Measurements from ENCODE around the gene BANF1.
"Not testable (repeated sequence)": the region's sequence is repeated elsewhere in the genome, so short reads cannot be mapped to it uniquely, and the experiment has no call there.

BANF1 gene

DNA sequence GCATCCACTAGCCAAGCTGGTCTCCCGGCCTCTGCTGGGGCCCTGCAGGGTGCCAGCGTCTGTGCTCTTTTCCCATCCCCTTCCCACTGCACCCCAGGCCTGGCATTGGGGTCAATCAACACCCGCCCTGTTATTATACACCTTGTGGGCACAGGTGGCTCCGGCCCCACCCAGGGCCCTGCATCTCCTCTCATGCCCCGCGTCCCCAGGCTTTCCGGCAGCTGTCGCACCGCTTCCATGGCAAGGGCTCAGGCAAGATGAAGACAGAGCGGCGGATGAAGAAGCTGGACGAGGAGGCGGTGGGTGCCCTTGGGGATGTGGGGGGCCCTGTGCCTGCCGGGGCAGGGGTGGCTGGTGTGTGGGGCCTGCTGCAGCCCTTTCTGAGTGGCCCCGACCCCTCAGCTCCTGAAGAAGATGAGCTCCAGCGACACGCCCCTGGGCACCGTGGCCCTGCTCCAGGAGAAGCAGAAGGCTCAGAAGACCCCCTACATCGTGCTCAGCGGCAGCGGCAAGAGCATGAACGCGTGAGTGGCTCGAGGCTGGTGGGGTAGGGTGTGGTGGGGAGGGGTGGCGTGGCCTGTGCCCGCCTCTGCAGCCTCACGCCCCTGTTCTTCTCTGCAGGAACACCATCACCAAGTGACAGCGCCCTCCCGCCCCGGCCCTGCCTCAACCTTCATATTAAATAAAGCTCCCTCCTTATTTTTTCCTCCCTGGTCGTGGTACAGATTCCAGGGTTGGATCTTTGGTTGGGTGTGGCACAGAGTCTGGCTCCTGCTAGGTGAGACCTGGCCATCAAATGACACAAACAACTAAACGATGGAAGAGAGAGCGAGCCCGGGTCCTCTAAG lies 23.7 kb upstream of the BANF1 start:
- no peak for DNase-seq (ENCODE audit: low spot score)

DNA sequence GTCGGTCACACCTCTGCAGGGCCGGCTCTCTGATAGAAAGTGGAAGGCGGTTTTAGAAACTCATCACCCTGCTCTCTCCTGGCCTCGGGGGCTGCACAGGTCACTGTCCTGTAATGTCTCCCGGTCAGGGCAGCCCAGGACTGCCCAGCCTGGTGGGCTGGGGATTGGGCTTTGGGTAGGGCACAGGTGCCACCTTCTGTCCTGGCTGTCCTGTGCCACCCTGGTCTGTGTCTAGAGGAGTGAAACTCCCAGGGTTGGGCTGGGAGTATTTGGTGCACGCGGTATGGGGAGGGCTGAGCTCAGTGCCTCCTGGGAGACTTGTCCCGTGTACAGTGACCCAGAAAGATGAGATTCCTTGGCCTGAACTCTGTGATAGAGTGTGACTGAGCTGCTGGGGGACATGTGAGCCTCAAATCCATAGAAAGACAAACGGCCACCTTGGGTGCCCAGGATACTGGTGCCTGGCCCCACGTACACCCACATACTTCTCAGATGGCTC lies 23.0 kb upstream of the BANF1 start:
- DNase-seq (ENCODE audit: low spot score), result no peak

DNA sequence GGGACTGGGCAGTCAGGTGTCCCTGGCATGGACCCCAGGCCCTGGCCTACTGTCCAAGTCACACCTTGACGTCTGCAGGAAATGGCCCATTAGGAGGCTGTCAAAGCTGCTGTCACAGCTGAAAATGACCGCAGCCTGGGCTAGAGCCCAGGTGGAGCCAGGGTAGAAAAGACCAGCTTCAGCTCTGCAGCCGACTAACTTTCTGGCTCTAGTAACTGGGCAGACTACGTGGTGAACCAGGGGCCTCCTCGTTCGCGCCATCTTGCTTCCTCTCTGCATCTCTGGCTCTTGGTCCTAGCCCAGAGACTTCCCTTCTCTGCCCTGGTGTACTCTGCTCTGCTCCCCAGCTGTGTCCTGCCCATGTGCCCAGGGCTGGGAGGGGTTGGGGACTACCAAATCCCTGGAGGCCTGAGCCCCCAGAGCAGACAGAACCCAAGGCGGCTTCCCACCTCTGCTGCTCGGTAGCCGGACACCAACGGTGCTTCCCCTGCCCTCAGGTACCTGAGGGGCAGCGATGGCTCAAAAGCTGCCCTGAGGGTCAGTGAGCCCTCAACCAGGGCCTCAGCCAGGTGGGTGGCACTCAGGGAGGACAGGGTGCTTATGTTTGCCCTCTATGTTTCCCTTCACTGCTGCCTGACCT lies 21.1 kb upstream of the BANF1 start:
- no peak for DNase-seq (ENCODE audit: low spot score)

DNA sequence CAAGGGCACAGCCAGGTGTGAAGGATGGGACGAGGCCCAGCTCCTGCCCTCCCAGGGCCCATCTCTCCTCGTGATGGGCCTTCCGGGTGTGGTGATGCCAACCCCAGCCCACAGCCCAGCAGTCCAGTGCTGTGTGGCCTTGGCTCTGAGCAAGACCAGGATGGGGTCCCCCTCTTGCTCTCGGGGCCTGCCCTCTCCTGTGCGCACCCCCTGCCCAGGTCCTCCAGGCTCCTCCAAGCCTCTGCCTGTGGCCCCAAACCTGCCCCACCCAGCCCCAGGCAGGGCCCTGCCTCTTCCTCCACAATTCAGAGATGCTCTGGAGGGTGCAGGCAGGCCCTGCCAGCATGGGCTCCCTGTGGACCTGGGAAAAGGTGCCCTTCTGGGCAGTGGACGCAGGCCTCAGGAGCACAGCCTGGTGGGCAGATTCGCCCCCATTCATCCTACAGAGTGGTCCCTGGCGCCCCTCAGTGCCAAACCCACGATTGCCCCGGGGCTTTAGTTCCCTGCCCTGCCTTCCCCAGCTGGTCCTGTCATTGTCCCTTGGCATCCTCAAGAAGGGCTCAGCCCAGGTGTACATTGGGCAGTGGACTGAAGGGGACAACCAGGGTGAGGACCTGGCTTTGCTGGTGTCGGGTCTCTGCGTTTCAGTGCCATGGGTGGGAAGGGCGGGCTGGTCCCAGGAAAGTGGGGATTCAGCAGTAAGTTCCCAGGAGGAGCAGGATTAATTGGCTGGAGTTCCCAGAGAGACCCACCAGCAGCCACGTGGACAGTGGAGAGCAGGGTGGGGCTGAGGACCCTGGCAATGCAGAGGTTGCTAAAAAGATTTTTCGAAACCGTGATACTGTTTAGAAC lies 20.1 kb upstream of the BANF1 start:
- DNase-seq (ENCODE audit: low spot score), result no peak

DNA sequence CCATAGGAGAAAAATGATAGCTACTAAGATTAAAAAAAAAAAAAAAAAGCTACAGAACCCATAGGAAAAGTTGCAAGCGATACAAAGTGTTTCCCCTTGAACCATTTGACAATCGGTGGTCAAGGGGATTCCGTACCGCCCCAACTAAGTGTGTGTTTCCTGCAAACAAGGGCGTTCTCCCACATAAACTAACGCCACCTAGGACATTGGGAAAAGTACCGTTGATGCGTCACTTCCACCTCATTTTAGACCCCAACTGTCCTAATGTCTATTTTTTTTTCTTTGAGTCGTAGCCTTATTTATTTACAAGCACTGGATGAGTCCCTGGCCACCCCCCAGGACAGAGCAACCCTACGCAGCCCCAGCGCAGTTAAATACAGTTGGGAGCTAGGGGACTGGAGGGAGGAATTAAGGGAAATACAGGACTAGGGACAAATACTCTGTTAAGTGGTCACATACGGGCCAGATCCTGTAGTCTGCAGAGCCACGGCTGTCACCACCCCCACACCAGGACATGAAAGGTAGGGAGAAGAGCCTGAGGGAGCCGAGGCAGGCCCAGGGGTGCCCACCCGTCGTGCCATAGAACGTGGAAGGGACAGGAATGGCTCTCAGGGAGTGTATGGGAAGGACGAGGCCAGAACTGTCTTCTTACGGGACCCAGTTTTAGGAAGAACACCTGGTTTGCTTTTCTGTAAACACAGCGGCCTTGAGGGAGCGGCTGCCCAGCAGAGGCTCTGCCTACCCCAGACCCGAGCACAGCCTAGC lies 19.3 kb upstream of the BANF1 start:
- DNase-seq (ENCODE audit: low spot score), result no peak

DNA sequence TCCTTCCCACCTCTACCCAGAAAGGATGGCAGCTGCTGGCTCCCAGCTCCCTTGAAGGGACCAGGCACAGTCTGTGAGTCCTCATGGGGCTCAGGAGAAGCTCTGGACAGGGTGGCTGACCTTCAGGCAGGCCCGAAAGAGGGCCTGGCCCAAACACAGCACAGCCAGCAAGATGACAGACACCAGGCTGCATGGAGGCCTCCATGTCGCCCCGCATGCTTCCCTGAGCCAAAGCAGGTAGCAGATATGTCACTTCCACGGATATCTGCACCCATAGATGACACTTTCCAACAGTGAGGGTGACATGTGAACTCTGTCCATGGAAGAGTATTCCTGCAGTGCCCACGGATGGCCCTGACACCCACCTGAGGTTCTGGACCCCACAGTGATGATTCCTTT lies 18.7 kb upstream of the BANF1 start:
- no peak for DNase-seq (ENCODE audit: low spot score)

DNA sequence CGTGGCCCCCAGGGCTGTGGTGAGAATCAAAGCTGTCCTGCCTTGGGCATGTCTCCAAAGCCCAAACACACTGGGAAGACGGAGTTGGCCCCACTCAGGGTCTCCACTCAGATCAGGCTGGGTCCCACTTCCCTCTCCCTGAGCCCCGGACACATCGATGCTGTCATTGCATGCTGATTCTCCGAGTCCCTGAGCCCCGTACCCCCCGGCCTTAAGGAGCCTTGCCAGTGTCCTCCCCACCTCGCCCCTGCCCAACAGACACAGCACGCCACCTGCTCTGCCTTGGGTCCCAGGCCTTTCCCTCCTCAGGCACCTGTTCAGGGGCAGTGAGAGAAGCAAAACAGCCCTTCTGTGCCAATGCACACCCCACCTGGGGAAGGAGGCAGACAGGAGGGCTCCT lies 15.0 kb upstream of the BANF1 start:
- no peak for DNase-seq (ENCODE audit: low spot score)

DNA sequence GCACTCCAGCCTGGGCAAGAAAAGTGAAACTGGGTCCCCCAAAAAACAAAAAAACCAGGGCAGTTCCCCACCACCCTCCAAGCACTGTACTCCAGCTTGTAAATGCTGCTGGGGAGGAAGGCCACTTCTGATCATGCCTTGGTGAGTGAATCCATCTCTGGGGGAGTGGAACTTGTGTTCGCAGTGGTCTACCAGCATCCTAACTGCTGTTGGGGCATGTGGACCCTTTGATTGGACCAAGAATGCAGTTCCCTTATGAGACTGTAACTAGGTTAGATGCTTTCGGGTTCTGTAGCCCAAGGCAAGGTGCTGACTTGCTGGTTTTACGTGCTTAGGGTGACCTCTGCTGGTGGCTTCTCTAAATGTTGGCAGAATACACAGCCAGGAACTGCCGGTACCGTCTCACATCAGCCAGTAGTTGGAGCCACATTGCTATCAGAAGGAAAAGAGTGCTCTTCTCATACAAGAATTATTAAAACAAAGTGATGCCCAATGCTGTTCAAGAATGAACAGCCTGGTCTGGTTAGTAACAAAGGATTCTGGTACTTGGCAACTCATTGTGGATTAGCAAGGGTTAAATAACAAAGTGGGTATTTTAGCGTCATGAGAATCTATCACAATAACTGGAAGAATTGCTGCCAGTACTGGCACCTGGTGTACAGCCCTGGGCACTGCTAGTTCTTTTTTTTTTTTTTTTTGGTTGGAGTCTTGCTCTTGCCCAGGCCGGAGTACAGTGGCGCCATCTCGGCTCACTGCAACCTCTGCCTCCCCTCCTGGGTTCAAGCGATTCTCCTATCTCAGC lies 13.3 kb upstream of the BANF1 start:
- DNase-seq (ENCODE audit: low spot score), result peak; percentile 96

DNA sequence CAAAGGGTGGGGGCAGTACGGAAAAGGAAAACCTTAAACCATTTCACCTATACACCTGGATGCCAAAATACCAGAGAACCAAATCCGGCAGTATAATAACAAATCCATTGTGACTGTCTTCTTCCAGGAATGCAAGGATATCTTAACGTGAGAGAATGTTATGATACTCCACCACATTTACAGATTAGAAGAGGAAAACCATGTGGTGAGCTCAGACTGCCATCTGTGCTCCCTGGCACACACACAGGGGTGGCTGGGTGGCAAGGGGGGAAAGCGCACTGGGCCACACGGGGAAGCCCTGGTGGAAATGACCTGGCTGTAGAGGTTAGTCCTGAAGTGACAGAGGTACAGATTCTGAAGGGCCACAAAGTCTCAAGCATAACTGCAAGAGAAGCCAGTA lies 10.2 kb upstream of the BANF1 start:
- no peak for DNase-seq (ENCODE audit: low spot score)

DNA sequence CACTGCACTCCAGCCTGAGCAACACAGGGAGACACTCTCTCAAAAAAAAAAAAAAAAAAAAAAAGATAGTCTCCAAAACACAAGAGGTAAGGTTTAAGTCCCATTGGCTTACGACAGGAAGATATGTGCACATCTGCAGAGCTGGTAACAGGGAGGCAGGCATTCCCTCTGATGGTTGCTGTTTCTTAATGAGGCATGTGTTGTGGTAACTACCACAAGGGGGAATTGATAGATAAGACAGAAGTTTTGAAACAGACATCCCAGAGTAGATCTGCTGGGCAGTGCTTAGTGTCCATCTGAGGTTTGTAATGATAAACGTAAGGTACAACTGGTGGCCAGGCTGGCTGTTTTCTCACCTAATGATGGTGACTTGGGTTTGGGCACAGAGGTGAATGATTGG lies 5.0 kb upstream of the BANF1 start:
- DNase-seq (ENCODE audit: low spot score), result no peak

DNA sequence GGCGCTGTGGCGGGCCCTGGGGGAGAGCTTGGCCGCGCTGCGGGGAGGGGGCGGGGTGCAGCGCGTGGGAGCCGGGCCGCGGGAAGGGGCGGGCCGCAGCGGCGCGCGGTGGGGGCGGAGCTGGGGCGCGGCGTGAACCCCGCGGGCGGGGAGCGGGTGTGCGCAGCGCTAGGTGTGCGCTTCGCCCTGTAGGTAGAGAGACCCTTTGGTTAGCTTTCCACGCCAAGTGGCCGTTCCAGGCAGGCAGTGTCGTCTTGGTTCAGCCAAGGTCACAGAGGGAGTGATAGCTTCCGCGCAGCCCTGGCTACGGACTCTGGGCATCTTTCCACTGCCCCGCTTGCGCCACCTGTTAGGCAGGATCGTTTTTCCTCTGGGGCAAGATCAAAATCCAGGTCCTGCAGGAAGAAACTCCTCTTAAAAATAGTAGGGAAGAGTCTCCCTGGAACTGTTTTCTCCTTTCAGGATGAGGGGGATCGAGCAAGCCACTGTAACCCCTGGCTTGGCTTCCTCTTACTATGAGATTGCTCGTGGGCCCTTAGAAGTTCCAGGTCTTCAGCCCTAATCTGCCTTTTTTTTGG lies 434 bp downstream of the BANF1 start:
- DNase-seq (ENCODE audit: low spot score), result no peak

DNA sequence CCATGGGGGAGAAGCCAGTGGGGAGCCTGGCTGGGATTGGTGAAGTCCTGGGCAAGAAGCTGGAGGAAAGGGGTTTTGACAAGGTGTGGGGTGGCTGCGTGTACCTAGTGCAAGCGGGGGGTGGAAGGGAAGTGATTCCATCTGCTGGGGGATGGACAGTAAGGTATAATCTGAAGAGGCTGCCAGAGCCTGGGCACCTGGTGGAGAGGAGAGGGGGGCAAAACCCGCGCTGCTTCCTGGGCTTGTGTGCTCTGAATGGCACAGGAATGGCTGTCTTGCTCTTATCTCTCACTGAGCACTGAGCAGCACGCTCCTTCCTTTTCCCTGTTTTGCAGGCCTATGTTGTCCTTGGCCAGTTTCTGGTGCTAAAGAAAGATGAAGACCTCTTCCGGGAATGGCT lies 988 bp downstream of the BANF1 start:
- no peak for DNase-seq (ENCODE audit: low spot score)

DNA sequence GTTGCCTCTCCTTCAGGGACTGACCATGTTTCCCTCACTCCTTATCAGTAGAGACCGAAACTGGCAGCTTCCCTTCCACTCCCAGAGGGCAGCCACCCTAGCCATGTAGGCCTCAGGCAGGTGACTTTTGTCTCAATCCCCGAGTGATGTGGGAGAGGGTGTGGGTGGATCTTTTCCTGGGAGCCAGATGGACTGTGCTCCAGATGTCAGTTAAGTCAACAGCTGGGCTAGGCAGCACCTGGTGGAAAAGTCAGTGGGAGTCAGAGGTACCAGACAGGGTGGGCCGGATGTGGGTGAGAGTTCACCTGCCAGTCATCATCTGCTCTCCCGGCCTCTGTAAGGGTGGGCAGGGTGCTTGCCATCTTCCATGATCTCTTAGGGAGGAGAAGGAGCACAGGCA lies 1.9 kb downstream of the BANF1 start:
- DNase-seq (ENCODE audit: low spot score), result no peak

DNA sequence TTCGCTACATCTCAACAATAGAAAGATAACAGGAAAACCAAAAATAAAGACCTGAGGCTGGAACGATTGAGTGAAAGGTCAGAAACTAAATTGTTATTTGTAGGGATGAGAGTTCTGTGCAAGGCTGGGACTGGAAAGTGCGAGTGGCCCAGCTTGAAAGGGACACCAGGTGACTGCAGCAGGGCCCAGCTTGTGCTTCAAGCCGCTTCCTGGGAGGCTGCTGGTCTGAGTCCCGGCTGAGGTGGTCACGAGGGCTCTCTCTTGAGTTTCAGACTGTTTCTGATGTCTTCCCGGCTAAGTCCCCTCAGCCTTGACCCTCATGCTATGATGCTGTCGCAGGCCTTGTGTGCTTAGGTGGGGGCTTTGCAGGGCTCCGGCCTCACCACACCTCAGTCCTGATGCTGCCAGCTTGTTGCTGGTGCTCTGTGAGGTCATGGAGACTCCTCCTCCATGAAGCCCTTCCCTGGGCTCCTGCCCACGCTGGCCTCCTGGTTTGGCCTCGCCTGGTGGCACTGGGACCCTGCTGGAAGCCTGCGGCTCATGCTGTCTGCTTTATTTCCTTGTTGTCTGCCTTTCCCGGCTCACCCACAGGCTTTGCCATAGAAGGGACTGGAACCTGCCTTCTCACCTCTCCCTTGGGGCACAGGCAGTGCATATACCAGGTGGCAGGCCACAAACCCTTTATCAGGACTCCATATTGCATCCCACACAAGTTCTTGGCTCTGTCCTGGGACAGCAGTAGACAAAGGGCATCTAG lies 4.0 kb downstream of the BANF1 start:
- no peak for DNase-seq (ENCODE audit: low spot score)

DNA sequence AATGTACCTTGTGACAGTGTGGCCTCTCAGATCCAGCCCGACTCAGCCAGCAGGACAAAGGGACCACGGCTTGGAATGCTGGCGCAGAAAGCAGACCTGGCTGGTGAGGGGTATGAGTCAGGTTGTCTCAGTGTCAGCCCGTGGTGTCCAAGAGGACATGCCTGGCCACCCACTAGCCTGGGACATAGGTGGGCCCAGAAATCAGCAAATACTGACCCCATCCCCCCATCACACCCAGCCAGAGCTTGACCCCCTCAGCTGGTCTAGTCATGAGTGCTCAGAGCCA lies 4.5 kb downstream of the BANF1 start:
- DNase-seq (ENCODE audit: low spot score), result no peak

DNA sequence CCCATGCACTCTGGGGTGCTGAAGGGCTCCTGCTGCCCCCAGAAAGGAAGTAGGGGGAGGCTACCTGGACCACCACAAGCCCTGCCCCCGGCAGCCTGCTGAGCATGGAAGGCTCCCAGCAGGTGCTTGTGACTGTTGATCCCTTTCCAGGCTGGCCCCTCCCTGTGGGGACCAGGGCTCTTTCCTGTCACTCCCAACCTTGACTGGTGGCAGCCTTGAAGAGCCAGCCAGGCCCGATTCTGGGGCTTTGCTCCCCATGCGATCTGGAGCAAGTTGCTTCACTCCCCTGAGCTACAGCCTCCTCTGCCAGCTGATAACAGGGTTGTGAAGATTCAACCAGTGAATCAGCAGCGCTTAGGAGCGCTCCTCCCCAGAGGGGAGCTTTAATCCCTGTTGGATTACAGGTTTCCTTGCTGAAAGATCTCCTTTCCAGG lies 4.9 kb downstream of the BANF1 start:
- no peak for DNase-seq (ENCODE audit: low spot score)

DNA sequence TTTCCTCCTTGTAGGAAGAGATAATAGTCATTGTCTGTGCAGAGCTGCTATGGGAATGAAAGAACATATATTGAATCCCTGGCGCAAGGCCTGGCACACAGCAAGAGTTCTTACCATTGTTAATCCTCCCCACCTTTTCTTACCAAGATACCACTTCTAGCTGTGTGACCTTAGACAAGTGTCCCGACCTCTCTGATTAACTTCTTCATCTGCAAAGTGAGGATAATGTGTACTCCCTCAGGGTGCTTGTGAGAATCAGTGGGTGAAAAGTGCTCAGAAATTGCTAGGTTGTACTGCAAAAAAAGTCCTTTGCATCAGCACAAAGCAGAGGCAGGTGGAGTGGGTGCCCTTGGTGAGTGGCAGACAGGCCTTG lies 5.8 kb downstream of the BANF1 start:
- DNase-seq (ENCODE audit: low spot score), result no peak

DNA sequence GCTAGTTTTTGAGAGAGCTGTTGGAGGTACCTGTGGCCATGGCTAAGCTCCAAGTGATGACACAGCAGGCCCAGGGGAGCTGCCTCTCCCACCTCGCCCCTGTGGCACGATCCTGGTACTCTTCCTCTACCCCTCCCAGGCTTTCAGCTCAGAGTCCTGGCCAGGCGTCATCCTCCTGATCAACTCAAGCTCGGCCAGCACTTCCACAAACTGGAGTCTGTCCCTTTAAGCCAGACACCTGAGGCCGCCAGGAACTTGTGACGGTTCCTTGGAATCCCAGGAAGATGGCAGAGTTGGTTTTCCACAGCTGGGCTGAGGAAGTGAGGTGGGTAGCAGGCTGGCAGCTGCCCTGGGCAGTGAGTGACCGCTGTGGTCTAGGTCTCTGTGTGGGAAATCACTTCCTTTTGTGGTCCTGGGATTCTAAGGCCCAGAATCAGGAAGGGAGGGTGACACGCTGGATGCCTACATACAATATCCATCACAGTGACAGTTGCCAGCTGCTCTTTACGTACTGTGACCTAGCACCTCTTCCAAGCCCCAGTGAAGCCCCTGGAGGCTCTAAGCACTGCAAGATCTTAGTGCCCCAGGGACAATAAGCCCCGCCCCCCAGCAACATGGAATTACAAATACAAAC lies 6.3 kb downstream of the BANF1 start:
- DNase-seq (ENCODE audit: low spot score), result no peak

DNA sequence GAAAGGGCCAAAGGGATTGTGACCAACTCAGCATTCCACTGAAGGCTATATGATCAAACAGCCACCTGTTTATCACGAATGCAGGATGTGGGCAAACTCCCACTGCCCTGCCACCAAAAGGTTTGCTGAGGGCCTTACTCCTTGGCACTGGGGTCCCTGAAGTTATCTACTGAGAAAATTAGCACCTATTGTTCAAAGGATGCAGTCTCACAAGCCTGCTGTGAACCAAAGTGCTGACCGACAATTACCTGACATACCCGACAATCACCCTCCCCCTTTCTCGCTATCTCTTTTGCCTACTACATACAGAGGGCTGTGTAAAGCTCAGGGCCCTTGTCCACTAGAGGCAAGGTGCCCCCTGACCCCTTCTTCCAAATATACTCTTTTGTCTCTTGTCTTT lies 7.7 kb downstream of the BANF1 start:
- not testable (repeated sequence) for DNase-seq (ENCODE audit: low spot score)

Measured in activated CD4-positive, alpha-beta T cell treated with anti-CD3 and anti-CD28 coated beads, Interleukin-2, Interleukin-4, amounts not matched to agents 100 ng/mL and 50 ng/mL, durations not matched to agents 16 hours and 8 hours (primary cell).